Measurements from ENCODE around the gene GPC3. TPM values are rescaled to one million over a fixed set of nuclear protein-coding genes. Genes with fewer than 3 reads are reported as not detected.

Gene GPC3
- total RNA-seq, 6 donors from 2014 or later: 9.4 to 111 (median 57.6) TPM

DNA sequence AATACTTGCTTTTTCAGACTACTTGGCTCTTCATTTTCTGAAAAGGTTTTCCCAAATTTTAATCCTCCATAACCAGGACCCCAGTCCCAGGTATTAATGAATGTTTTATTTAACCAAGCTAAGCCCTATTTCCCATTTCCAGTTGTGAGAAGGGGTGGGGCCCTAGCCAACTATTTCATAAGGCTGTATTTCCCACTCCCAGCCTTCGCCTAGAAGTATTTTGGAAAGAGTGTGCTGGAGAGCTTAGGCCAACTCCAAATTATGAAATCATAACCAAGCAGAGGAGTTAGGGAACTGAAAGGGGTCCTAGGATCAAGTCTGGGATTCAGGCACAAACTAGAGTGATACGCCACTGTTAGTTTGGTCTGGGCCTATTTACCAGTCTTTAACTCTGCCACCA is 421.7 kb downstream of the GPC3 start:
- H3K4me1 ChIP-seq: no peaks in the 10 kb centered on the region
- H3K27ac ChIP-seq: no peak overlapping the region
- no peaks in the 10 kb centered on the region for H3K36me3 ChIP-seq
- no peaks in the 10 kb centered on the region for H3K9me3 ChIP-seq
- no peaks in the 10 kb centered on the region for H3K27me3 ChIP-seq
- ATAC-seq (ENCODE audit: low FRiP score in 2 of 2) (no peak), DNase-seq (no peak)
- 62 to 86% methylated on average over 2 of the region's 2 CpGs for WGBS, 2 donors
- no peak for TF ChIP-seq POLR2AphosphoS5 (IDR thresholded peaks at IDR 0.05)
- TF ChIP-seq EP300 (IDR thresholded peaks at IDR 0.05): no peak
- TF ChIP-seq CTCF (IDR thresholded peaks at IDR 0.05): no peak
- TF ChIP-seq POLR2A (IDR thresholded peaks at IDR 0.05): no peak
- H3K4me3 ChIP-seq: no peak overlapping the region

- no peaks in the 10 kb centered on the region for H3K27me3 ChIP-seq
- no peak for TF ChIP-seq POLR2A (IDR thresholded peaks at IDR 0.05)
- TF ChIP-seq POLR2AphosphoS5 (IDR thresholded peaks at IDR 0.05): no peak
- TF ChIP-seq EP300 (IDR thresholded peaks at IDR 0.05): no peak
- TF ChIP-seq CTCF (IDR thresholded peaks at IDR 0.05): no peak
- H3K4me1 ChIP-seq: no peaks in the 10 kb centered on the region
- no peaks in the 10 kb centered on the region for H3K9me3 ChIP-seq
- no peak for ATAC-seq (ENCODE audit: low FRiP score in 2 of 2)
- no peak overlapping the region for H3K27ac ChIP-seq
- no peaks in the 10 kb centered on the region for H3K36me3 ChIP-seq
- H3K4me3 ChIP-seq: no peak overlapping the region
- no peak for DNase-seq
These were observed 424.1 kb downstream of the GPC3 start for GRCh38 chrX:133561251-133561650.

GRCh38 chrX:133559909-133560308 is 425.5 kb downstream of the GPC3 start:
- TF ChIP-seq CTCF (IDR thresholded peaks at IDR 0.05) (no peak), POLR2A (IDR thresholded peaks at IDR 0.05) (no peak)
- H3K4me1 ChIP-seq: no peaks in the 10 kb centered on the region
- peak in 1 of 2 donors; percentile 30 for ATAC-seq (ENCODE audit: low FRiP score in 2 of 2)
- H3K36me3 ChIP-seq: no peaks in the 10 kb centered on the region
- H3K27ac ChIP-seq: no peak overlapping the region
- H3K4me3 ChIP-seq: no peak overlapping the region
- no peak for DNase-seq
- H3K9me3 ChIP-seq: peaks cover 0 to 8% (median under 1%) of the 10 kb centered on the region in 4 donors
- H3K27me3 ChIP-seq: no peaks in the 10 kb centered on the region
- 78 to 85% methylated on average over 7 of the region's 7 CpGs for WGBS, 2 donors

- H3K27me3 ChIP-seq: no peaks in the 10 kb centered on the region
- no peak overlapping the region for H3K27ac ChIP-seq
- TF ChIP-seq EP300 (IDR thresholded peaks at IDR 0.05) (no peak), POLR2A (IDR thresholded peaks at IDR 0.05) (no peak), CTCF (IDR thresholded peaks at IDR 0.05) (no peak), POLR2AphosphoS5 (IDR thresholded peaks at IDR 0.05) (no peak)
- peaks cover 0 to 13% (median 2%) of the 10 kb centered on the region in 4 donors for H3K9me3 ChIP-seq
- ATAC-seq (ENCODE audit: low FRiP score in 2 of 2): no peak
- H3K4me3 ChIP-seq: no peak overlapping the region
- DNase-seq: no peak
- no peaks in the 10 kb centered on the region for H3K36me3 ChIP-seq
- H3K4me1 ChIP-seq: no peaks in the 10 kb centered on the region
- WGBS, 2 donors: 80% methylated on average over 1 to 2 of the region's 2 CpGs
These were observed 429.5 kb downstream of the GPC3 start for GRCh38 chrX:133555782-133556458.
